Erythroblast (primary cell): ENCODE results near the gene KIF4A.

ENCODE experiments used
- GATA1 ChIP-seq: IDR thresholded peaks from 2 replicates; pipeline ENCODE4 v1.6.1; 2011; ENCODE audit warnings: low read depth, mild to moderate bottlenecking, control low read depth, low read length, moderate library complexity
- POLR2A ChIP-seq: IDR thresholded peaks from 2 replicates; pipeline ENCODE4 v1.6.1; 2011; ENCODE audit warnings: mild to moderate bottlenecking, low read length

DNA sequence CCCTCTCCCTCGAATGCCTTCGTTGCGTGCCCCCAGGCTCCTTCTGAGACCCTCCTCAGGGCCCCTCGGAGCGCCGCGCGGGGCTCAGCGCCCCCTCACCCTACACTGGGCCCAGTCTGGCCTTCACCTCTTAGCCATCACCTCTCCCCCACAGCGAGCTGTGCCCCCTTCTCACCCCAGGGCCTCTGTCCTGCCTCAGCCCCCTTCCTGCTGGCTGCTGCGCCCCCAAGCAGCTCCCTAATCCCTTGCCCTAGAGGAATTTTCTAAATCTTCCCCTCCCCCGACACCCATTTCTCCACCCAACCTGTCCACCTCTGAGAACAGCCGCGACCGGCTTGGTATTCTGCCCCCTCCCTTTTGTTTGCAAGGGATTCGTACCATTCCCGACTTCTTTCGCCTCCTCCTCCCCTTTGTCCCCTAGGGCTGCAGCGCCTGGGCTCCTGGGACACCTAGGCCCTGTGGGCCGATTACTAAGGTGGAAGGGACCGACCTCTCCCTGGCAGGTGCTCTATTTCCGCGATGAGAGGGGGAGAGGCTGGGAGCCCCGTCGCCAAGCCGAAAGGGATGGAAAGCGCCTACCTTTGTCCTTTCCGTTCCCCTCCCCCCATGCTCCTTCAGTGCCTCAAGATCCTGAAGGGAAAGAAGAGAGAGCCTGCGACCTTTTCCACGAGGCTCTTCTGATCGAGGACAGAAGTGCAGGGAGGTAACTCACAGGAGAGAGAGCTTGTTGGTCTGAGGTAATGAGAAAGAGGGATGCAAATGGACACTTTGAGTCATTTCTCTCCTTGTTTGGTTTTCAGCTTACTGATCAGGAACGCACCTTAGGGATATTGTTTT, 165.7 kb downstream of the KIF4A start:
- TF ChIP-seq POLR2A (no peak), GATA1 (no peak)
